Measurements from ENCODE around the gene NKAPL. TPM values are rescaled to one million over a fixed set of nuclear protein-coding genes. Genes with fewer than 3 reads are reported as not detected.

The NKAPL gene
- polyA plus RNA-seq, 1 donor (not counting 4 experiments of a cell fraction or from before 2014, with no cell fraction given), result 0.35 TPM

- Histone ChIP-seq H3K79me2 (ENCODE audit: control insufficient read depth, insufficient read depth, low read length) (no peaks in the 10 kb centered on the region), H3K27me3 (ENCODE audit: control insufficient read depth, extremely low read depth, insufficient read depth, low read length) (no peaks in the 10 kb centered on the region), H3K27ac (ENCODE audit: control insufficient read depth, insufficient read depth, low read length) (no peak overlapping the region), H3K4me1 (ENCODE audit: control insufficient read depth, extremely low read depth, insufficient read depth, low read length) (no peaks in the 10 kb centered on the region), H3K9me1 (ENCODE audit: control insufficient read depth, extremely low read depth, insufficient read depth, low read length) (no peaks in the 10 kb centered on the region), H3K4me2 (ENCODE audit: control insufficient read depth, extremely low read depth, insufficient read depth, low read depth, low read length) (no peak overlapping the region), H3K36me3 (ENCODE audit: control insufficient read depth in 2 of 2, extremely low read depth in 1 of 2, insufficient read depth in 2 of 2, low read length in 2 of 2) (peaks cover 0 to 2% of the 10 kb centered on the region in 2 experiments), H3K4me3 (ENCODE audit: control insufficient read depth in 2 of 3, extremely low read depth in 1 of 3, insufficient read depth in 2 of 3, low read depth in 1 of 3, low read length in 3 of 3) (no peak overlapping the region), H4K20me1 (ENCODE audit: control insufficient read depth, extremely low read depth, insufficient read depth, low read length) (no peaks in the 10 kb centered on the region), H2AFZ (ENCODE audit: control insufficient read depth, low read length) (no peak overlapping the region), H3K9me3 (ENCODE audit: control insufficient read depth, low read depth, low read length) (no peaks in the 10 kb centered on the region), H3K9ac (ENCODE audit: control insufficient read depth, extremely low read depth, insufficient read depth, low read length) (no peak overlapping the region)
- dilution Hi-C loops (cut with MboI; ENCODE audit: extremely low pct_ligation_motif_present, low sequenced_read_pairs), result no loop called here
- DNase-seq (ENCODE audit: low read depth, low spot score) (no peak), FAIRE-seq (no peak)
- TF ChIP-seq EZH2 (IDR thresholded peaks at IDR 0.05; ENCODE audit: low read length) (no peak), CTCF (optimal IDR thresholded peaks at IDR 0.05 in 1 of 3, IDR thresholded peaks at IDR 0.05 in 1 of 3, conservative IDR thresholded peaks at IDR 0.05 in 1 of 3; ENCODE audit: extremely low read depth in 1 of 3, insufficient read depth in 2 of 3, low read length in 3 of 3) (no peak)
Measured at GRCh38 chr6:28295326-28295725, 36.2 kb downstream of the NKAPL start.

- no peaks in the 10 kb centered on the region for H3K9me1 ChIP-seq (ENCODE audit: control insufficient read depth, extremely low read depth, insufficient read depth, low read length)
- no peak for DNase-seq (ENCODE audit: low read depth, low spot score)
- H3K4me1 ChIP-seq (ENCODE audit: control insufficient read depth, extremely low read depth, insufficient read depth, low read length), result no peaks in the 10 kb centered on the region
- no peak for FAIRE-seq
- no peak overlapping the region for H3K9ac ChIP-seq (ENCODE audit: control insufficient read depth, extremely low read depth, insufficient read depth, low read length)
- no peaks in the 10 kb centered on the region for H3K79me2 ChIP-seq (ENCODE audit: control insufficient read depth, insufficient read depth, low read length)
- dilution Hi-C loops (cut with MboI; ENCODE audit: extremely low pct_ligation_motif_present, low sequenced_read_pairs), result no loop called here
- no peak overlapping the region for H3K4me2 ChIP-seq (ENCODE audit: control insufficient read depth, extremely low read depth, insufficient read depth, low read depth, low read length)
- no peaks in the 10 kb centered on the region for H3K27me3 ChIP-seq (ENCODE audit: control insufficient read depth, extremely low read depth, insufficient read depth, low read length)
- no peak for TF ChIP-seq CTCF (optimal IDR thresholded peaks at IDR 0.05 in 1 of 3, IDR thresholded peaks at IDR 0.05 in 1 of 3, conservative IDR thresholded peaks at IDR 0.05 in 1 of 3; ENCODE audit: extremely low read depth in 1 of 3, insufficient read depth in 2 of 3, low read length in 3 of 3)
- no peak for TF ChIP-seq EZH2 (IDR thresholded peaks at IDR 0.05; ENCODE audit: low read length)
- no peak overlapping the region for H3K4me3 ChIP-seq (ENCODE audit: control insufficient read depth in 2 of 3, extremely low read depth in 1 of 3, insufficient read depth in 2 of 3, low read depth in 1 of 3, low read length in 3 of 3)
- no peak overlapping the region for H2AFZ ChIP-seq (ENCODE audit: control insufficient read depth, low read length)
- no peaks in the 10 kb centered on the region for H3K9me3 ChIP-seq (ENCODE audit: control insufficient read depth, low read depth, low read length)
- peaks cover 0 to 2% of the 10 kb centered on the region in 2 experiments for H3K36me3 ChIP-seq (ENCODE audit: control insufficient read depth in 2 of 2, extremely low read depth in 1 of 2, insufficient read depth in 2 of 2, low read length in 2 of 2)
- H4K20me1 ChIP-seq (ENCODE audit: control insufficient read depth, extremely low read depth, insufficient read depth, low read length), result no peaks in the 10 kb centered on the region
- no peak overlapping the region for H3K27ac ChIP-seq (ENCODE audit: control insufficient read depth, insufficient read depth, low read length)
Measured at GRCh38 chr6:28296520-28297060, 37.5 kb downstream of the NKAPL start.
